ENCODE measurements around the gene ARHGAP18.
A peak's percentile ranks its signal among the peaks of the same experiment; 100 is the strongest.

The ARHGAP18 gene

DNA sequence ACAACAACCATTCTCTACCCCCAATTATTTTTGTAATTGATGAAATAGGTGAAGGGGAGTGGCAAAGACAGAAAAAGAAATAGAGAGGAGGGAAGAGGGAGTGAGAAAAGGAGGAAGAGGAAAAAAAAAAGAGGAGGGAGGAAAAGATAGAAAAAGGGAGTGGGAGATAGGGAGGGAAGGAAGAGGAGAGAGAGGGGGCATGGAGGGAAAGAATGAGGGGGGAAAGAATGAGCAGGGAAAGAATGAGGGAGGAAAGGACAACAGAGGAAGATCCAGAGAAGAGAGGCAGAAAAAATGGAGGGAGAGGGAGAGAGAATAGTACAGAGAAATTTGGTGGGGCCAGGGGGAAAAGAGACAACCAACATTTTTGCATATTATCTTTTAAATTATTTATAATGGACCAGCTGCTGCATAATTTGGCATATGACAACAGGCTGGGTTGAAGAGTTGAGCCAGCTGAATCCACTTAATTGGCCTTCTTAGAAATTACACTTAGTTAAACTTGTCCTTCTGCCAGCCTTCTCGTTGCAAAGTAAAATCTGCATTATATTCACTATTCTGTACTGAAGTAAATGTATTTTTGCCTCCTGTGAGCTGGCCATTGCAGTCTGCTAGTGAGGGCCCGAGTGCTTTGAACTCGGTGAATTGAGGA is 101.0 kb downstream of the ARHGAP18 start:
- DNase-seq: no peak

DNA sequence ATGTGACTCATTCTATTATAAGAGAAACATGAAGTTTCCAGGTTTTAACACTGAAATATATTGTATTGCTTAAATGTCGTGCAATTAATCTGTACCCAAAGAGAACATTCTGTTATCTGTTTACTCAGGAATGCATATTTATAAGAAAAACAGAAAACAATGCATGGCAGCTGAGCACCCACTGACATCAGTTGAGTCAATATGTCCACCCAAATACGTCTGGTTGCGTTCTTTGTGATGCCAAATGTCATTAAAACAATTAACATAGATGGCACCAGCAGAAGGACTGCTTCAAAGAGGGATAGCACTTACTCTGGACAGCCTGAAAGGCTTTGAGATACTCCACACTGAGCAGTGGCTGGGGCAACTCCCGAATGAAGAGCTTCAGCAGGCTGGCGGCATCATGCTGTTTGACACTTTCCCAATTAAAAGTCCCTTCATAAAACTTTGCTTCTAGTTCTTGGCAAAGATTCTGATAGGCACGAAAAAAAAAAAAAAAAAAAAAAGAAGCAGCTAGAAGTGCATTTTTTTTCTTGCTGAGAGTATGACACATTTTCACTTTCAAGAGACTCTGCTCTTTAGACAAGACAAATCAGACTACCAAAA is 102.3 kb downstream of the ARHGAP18 start:
- DNase-seq: no peak

DNA sequence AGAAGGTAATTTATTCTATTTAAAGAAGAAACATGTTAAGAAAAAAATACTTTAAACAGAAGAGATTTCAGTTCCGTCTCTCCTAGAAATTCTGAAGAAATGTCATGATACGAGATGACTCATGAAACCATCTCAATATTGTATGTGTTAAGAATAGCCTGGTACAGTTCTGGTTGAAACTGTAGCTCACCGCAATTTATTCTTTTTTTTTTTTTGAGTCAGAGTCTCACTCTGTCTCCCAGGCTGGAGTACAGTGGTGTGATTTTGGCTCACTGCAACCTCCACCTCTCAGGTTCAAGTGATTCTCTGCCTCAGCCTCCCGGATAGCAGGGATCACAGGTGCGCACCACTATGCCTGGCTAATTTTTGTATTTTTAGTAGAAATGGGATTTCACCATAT is 103.3 kb downstream of the ARHGAP18 start:
- DNase-seq: peak; percentile 36 to 57

DNA sequence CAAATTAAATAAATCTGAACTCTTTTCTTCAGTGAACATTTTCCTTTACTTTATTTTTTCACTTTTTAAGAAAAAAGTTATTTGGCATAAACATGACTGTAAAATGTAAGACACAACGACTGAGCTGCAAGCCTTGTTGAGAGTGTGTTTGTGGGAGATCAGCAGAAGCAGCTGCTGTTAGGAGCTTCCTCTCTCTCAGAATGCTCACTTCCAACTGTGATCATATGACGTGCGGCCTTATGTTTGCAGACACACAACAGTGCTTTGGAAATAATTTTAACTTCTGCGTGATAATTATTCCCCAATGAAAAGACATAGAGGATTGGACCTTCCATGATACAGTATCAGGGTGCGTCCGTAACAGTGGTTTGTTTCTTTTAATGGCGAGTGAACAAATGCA is 104.0 kb downstream of the ARHGAP18 start:
- DNase-seq: peak; percentile 59 to 82

DNA sequence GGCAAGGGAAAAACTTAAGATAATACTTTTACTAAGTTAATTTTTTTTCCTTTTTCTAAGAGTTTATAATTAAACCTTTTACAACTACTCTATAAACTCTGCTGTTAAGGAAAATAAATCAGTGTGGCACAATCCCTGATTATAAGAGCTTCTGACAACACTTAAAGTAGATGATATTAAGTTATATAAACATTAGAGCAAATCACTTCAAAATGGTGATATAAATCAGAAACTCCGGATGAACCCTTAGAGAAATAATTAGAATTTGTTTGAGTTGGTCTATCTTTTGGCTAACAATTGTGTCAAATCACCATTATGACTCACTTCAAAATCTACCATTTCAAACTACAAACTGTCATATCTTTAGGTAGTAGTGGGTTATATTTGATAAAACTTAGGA is 104.9 kb downstream of the ARHGAP18 start:
- DNase-seq: no peak

DNA sequence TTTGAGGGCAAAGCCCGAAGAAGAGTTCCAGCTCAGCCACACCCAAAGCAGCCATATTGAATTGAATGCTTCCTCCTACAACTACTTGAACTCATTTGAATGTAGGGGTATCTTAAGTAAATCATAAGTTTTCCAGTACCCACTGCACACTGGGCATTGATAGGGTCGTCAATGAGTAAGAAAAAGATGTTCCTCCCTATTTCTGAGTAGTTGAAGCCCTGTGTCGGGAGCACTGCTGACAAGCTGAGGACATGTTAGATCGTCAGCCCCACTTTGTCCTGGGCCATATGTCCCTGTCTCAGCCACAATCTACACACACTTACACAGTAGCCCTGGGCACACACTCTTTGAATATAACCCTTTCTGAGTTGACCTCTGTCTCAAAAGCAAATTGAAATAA is 105.7 kb downstream of the ARHGAP18 start:
- no peak for DNase-seq

DNA sequence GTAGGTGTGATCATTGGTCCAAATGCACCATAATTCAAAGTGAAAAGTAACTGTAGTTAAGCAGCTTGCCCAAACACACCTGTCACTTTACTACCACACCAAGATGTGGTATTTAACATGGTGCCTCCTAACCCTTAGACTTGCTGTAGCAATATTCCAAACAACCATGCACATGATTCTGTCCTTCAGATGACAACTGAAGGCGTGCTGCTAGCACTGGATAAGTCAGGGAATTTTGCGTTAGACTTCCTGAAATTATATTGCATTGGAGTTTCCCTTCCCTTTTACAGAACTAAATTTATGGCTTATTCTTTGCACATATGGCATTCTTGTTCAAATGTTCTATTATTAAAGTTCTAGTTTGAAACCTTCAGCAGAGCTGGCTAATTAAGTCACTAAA is 106.2 kb downstream of the ARHGAP18 start:
- DNase-seq: peak; percentile 32 to 67

DNA sequence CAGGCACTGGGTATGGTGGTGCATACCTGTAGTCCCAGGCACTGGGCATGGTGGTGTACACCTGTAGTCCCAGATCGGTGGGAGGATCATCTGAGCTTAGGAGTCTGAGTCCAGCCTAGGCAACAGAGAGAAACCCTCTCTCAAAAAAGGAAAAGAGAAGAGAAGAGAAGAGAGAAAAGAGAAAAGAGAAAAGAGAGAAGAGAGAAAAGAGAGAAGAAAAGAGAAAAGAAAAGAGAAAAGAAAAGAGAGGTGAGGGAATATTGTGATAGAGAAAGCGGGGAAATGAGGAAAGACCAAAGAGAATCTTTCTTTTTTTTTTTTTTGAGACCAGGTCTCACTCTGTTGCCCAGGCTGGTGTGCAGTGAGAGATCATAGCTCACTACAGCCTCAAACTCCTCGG is 108.7 kb downstream of the ARHGAP18 start:
- no peak for DNase-seq

DNA sequence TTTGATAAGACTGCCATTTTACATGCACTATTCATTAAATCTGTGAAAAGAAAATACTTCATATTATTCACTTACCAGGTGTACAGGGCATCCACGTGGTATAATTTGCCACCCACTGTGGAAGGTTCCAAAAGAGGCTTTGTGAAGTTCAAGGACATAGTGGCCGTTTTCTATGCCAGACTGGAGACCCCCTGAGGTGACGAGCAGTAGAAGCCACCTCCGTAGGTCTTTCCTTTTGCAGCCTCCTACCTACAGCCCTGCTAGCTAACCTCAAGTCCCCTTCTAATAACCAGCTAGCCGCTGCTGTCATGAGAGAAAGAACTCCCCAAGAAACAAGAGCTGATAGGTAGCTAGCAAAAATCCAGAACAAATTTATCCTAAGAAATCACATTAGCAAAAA is 110.5 kb downstream of the ARHGAP18 start:
- no peak for DNase-seq

DNA sequence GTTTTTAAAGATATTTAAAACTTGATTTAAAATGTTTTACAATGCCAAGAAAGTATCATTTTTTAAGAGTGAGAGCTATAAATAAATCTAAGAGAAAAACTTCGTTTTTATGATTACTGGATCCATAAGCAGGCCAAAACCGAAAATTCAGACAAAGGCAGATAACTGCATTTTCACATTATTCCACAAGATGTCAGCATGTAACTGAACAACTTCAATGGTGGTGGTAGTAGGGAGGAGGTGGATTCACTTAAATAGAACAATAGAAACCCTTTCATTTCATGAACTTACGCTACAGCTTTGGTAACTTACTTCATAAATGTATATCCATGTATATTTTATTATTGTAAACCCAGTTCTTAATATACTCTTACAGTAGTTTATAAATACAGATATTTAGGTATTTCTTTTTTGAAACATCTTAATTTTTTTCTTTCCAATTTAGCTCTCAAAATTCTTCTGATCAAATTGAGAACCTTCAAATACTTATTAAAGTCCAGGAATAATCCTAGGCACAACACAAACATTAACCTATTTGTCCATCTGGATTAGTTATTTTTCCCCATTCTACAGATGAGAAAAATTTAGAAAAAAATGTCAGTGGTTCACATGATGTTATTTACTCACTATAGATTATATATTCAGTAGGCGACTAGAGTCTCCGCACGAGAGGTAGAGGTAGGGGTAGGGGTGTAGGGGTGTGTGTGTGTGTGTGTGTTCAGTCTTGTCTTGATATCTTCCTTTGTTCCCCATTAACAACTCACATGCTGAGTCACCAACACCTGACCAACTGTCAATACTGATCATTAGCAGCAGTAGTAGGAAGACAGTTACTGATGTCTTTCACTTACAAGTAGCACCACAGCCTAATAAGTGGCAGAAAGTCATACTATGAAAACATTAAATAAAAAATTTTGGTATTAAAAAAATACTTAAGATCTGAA is 111.5 kb downstream of the ARHGAP18 start:
- DNase-seq: peak; percentile 50 to 76

DNA sequence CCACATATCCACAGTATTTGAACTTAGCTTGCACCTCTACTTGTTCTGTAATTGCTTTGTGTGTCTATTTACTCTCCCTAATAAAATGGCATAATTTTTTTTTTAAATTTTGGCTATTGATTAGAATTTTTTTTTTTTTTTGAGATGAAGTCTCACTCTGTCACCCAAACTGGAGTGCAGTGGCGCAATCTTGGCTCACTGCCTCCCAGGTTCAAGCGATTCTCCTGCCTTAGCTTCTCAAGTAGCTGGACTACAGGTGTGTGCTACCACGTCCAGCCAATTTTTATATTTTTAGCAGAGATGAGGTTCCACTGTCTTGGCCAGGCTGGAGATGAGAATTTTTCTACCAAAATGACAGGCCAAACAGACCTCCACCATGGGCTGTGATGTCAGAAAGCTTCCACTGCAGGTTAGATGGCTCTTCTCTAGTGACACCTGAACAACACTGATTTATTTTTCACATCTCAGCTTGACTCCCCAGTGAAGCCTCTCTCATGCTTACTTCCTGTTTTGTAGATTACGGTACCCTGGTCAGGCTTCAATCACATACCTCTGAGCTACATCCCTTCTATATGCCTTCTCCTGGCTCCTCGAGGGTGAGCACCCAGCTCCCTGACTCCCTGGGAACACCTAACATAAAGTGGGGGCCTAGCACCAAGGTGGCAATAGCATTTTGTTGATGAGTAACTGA is 112.8 kb downstream of the ARHGAP18 start:
- no peak for DNase-seq

DNA sequence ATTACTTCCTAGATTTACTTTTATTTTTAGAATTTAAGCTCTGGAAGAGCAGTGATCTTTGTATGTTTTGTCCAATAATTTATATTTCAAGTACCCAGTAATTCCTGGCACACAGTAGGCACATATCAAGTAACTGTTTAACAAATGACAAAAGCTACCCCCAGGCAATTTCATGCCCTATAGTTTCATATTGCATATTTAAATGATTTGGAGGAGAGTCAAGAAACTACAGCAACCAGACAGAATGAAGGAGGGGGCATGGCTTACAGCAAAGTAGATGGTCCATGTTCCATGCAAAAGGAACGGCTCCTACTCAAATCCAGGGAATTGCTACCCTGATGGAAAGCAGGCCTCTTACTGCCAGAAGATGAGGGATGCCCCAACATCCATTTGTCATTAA is 113.5 kb downstream of the ARHGAP18 start:
- DNase-seq: no peak

DNA sequence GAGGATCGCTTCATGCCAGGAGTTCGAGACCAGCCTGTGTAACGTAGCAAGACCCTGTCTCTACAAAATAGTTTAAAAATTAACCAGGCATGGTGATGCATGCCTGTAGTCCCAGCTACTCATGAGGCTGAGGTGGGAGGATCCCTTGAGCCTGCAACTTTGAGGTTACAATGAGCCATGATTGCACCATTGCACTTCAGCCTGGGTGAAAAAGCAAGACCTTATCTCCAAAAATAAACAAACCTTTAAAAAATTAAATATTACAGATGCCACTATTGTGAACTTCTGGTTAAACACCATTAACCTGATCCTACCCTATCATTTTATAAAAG is 116.8 kb downstream of the ARHGAP18 start:
- no peak for DNase-seq

DNA sequence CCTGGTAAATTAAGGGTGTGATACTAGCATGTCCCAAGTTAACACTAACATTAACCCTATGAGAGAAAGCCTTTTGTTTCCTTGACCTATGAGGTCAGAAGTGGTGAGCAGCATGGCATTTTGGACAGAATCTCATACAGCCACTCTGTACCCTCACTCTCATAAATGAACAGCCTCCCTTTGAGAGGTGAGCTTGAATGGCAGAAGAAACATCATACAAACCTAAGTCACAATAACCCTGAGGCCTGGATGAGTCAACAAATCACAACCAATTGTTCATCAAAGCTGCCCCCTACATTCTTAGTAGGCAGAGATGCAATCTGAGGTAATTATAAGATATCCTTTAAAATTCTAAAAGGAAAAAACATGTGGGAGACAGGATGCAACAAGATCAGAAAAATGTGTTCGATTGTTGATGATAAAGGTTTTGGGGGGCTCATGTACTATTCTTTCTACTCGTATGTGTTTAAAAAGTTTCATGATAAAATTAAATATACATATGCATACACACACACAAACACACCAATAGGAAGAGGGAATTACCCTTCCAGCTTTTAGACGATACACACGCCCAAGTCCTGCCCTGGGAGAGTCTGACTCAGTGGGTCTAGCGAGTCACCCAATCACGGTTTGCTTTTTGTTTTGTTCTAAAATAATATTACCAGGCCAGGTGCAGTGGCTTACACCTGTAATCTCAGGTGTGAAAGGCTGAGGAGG is 117.3 kb downstream of the ARHGAP18 start:
- DNase-seq: no peak

DNA sequence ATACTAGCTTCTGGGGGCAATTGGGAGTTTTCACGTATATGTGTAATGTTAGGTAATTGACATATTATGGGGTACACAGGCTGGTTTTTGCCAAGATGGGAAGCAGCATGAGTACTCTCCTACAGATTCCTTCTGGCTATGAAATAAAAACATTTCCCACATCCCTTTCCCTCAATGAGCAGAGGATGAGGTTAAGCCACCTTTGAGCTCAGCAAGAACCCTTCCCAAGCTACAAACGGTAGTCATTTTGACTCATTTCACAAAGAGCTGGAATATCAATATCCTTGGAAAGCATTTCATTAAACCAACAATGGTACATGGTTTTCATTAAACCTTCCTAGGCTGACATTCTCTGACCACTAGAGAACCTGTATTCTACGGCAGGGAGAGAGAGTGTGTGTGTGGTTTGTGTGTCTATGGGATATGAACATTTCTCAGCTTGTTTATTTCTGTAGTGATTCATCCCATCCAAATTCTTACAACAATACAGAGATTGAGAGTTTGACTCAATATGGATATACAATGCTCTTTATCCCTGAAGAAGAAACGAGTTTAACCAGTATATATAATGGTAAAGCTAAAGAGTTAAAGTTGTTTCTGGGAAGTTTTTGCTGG is 119.5 kb downstream of the ARHGAP18 start:
- DNase-seq: no peak

DNA sequence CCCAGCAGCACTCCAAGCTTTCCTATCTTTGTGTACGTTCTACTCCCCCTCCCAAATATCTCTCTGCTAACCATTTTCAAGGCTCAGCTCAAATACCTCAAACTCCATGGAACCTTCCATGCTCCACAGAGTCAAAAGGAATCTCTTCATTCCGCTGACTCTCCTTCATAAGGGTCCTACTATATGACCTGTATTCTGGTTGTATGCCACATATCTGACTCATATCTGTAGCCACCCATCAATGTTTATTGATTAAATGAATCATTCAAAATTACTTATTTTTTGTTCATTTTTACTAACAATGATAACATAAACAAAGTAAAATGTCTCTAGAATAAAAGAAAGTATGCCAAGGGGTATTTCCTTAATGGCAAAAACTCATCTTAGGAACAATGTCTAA is 123.2 kb downstream of the ARHGAP18 start:
- DNase-seq: no peak

DNA sequence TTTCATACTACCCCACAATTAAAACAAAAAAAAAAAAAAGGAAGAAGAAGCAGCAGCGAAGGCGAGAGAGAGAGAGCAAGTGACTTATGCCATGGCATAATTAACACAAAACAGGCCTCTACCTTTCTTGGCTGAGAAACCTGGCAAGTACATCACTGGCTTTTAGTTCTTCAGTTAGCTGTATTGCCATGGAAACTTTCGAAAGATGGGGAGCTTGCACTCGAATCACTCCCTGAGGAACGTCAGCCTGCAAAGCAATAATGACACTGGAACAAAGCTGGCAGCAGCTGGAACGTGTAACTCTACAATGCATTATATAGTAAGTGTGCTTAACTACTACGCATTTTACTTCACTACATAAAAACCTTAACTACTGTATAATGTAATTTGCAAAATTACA is 126.1 kb downstream of the ARHGAP18 start:
- DNase-seq: no peak

DNA sequence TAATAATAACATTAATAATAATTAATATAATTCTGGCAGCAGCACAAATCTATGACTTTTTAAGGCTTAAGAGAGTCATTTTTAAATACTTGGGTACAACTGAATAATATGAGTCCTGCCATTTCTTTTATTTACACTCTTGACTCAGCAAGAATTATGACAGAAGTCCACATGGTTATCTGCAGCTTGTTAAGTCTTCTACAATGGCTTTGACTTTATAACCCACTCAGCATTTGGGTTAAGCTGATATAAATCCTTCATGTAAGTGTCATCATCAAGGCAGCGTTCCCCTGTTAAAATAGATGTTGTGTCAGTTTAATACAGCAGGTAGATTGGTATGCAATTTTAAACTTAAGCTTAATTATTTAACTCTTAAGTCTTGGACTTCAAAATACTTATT is 131.7 kb downstream of the ARHGAP18 start:
- no peak for DNase-seq

DNA sequence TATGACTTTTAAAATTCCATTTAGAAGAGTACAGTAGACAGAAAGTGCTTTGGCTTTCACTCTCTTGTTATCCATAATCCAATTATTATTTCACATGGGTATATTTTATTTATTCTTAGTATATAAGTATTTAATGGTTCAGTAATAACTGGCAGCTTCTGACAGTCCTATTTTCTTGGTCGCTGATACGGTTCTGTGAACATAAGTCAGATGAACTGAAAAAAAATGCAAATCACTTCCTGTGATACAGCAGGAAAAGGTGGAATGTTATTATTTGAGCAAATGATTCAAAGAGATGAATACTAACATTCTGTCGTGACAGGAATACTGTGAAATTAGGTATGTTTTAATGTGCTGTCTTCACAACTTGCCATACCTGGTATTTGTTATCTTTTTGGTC is 132.3 kb downstream of the ARHGAP18 start:
- no peak for DNase-seq

DNA sequence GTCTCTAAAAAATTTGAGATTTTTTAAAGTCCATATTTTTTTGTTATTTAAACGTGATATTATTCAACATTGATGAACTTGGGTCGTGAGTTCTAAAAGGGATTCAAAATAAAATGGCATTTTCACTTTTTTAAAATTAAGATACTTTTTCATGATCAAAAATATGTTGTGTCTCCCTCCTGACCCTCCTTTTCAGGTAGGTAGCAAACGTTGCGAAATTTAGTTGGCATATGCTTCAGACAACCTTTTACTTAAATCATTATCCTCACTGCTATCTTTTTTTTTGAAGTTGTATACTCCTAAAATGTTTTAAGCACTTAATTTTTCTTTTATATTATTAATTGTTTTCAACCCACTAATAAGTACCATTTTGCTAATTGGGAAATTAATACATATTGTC is 133.5 kb downstream of the ARHGAP18 start:
- DNase-seq: no peak

DNA sequence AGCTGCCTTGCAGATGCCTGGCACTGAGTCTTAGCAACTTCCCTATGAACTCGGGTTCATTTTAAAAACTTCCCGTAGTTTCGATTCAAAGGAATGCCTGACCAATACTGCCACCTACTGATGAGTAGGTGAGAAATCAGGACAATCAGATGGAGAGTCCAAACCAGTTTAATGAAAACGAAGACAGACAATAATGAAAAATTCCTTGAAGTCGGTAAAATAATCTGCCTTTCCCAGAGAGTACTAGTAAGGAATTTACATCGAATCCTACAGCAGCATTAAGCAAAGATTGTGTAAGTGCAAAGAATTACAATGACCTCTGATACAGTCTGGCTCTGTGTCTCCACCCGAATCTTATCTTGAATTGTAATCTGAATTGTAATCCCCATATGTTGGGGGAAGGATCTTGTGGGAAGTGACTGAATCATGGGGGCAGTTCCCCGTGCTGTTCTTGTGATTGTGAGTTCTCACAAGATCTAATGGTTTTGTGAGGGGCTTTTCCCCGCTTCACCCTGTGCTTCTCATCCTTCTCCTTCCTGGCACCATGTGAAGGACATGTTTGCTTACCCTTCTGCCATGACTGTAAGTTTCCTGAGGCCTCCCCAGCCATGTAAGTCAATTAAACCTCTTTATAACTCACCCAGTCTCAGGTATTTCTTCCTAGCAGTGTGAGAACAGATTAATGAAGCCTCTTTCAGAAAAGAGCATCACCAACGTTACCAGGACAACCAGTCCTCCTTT is 134.4 kb downstream of the ARHGAP18 start:
- peak; percentile 62 to 66 for DNase-seq
